Loucy (cell line): ENCODE measurements around the gene TRPC3.

ENCODE experiments used
- H2AFZ ChIP-seq: fragments of 200-600 bp; sonication (generic); 2 replicates; pipeline ENCODE4 v1.6.0; 2016; ENCODE audit warnings: antibody characterized with exemption, mild to moderate bottlenecking, low read length, moderate library complexity
- H3F3A ChIP-seq: fragments of 200-600 bp; 2 replicates; pipeline ENCODE4 v1.6.0; 2016; ENCODE audit warnings: antibody characterized with exemption, low read depth, mild to moderate bottlenecking
- H3K27me3 ChIP-seq: fragments of 200-600 bp; sonication (generic); 2 replicates; pipeline ENCODE4 v1.6.1; 2014; ENCODE audit warnings: low read length, mild to moderate bottlenecking; ENCODE audit not compliant: insufficient read depth, poor library complexity, severe bottlenecking
- H3K36me3 ChIP-seq: fragments of 200-600 bp; sonication (generic); 2 replicates; pipeline ENCODE4 v1.6.1; 2016; ENCODE audit warnings: low read length; ENCODE audit not compliant: insufficient read depth
- H3K4me1 ChIP-seq: fragments of 200-600 bp; sonication (generic); 2 replicates; pipeline ENCODE4 v1.5.1; 2014; ENCODE audit warnings: low read length, mild to moderate bottlenecking; ENCODE audit not compliant: insufficient read depth, poor library complexity, severe bottlenecking
- H3K4me2 ChIP-seq: fragments of 200-600 bp; sonication (generic); 2 replicates; pipeline ENCODE4 v1.6.0; 2014; ENCODE audit warnings: antibody characterized with exemption, low read length, low read depth, mild to moderate bottlenecking; ENCODE audit not compliant: poor library complexity, severe bottlenecking
- H3K4me3 ChIP-seq: fragments of 200-600 bp; sonication (generic); 2 replicates; pipeline ENCODE4 v1.5.1; 2014; ENCODE audit warnings: low read length, mild to moderate bottlenecking, mixed read lengths; ENCODE audit not compliant: poor library complexity, severe bottlenecking
- H3K79me2 ChIP-seq: fragments of 200-600 bp; sonication (generic); 2 replicates; pipeline ENCODE4 v1.6.1; 2014; ENCODE audit warnings: low read length; ENCODE audit not compliant: insufficient read depth
- H3K9ac ChIP-seq: fragments of 200-600 bp; sonication (generic); 2 replicates; pipeline ENCODE4 v1.6.0; 2014; ENCODE audit warnings: mild to moderate bottlenecking, low read depth, low read length, moderate library complexity; ENCODE audit not compliant: poor library complexity, severe bottlenecking
- H3K9me2 ChIP-seq: fragments of 200-600 bp; sonication (generic); replicated peaks from 2 replicates; pipeline ENCODE4 v1.6.1; 2016; ENCODE audit warnings: low read depth, low read length, mixed read lengths
- H3K9me3 ChIP-seq: fragments of 200-600 bp; sonication (generic); 2 replicates; pipeline ENCODE4 v1.6.1; 2014; ENCODE audit warnings: mild to moderate bottlenecking, antibody characterized with exemption, low read length, low read depth; ENCODE audit not compliant: insufficient read depth
- H4K20me1 ChIP-seq: fragments of 200-600 bp; sonication (generic); 2 replicates; pipeline ENCODE4 v1.6.0; 2014; ENCODE audit warnings: antibody characterized with exemption, low read length, mild to moderate bottlenecking; ENCODE audit not compliant: insufficient read depth, poor library complexity, severe bottlenecking
- CTCF ChIP-seq: fragments of 200-600 bp; sonication (generic); conservative IDR thresholded peaks from 2 replicates; pipeline ENCODE4 v1.5.1; 2014; ENCODE audit warnings: mild to moderate bottlenecking, antibody characterized with exemption, low read length
- EZH2phosphoT487 ChIP-seq: fragments of 200-600 bp; IDR thresholded peaks from 2 replicates; pipeline ENCODE4 v1.6.1; 2018; ENCODE audit warnings: antibody characterized with exemption, mild to moderate bottlenecking, moderate library complexity, borderline replicate concordance

Gene TRPC3

GRCh38 chr4:121861426-121861825 is 90.4 kb downstream of the TRPC3 start:
- Histone ChIP-seq H3K36me3 (no peaks in the 10 kb centered on the region), H3F3A (no peaks in the 10 kb centered on the region), H3K9ac (no peak overlapping the region), H3K79me2 (no peaks in the 10 kb centered on the region), H3K9me3 (no peaks in the 10 kb centered on the region), H3K4me3 (no peak overlapping the region), H2AFZ (no peak overlapping the region), H3K4me1 (no peaks in the 10 kb centered on the region), H3K4me2 (no peak overlapping the region), H4K20me1 (no peaks in the 10 kb centered on the region), H3K27me3 (no peaks in the 10 kb centered on the region), H3K9me2 (no peaks in the 10 kb centered on the region)
- TF ChIP-seq CTCF (no peak), EZH2phosphoT487 (no peak)

- H2AFZ ChIP-seq, result no peak overlapping the region
- H3K4me1 ChIP-seq, result no peaks in the 10 kb centered on the region
- no peaks in the 10 kb centered on the region for H3K27me3 ChIP-seq
- H3K9ac ChIP-seq, result no peak overlapping the region
- H3K36me3 ChIP-seq, result no peaks in the 10 kb centered on the region
- no peak overlapping the region for H3K4me2 ChIP-seq
- no peaks in the 10 kb centered on the region for H3K79me2 ChIP-seq
- no peak for TF ChIP-seq CTCF
- no peak for TF ChIP-seq EZH2phosphoT487
- H3K4me3 ChIP-seq, result no peak overlapping the region
- no peaks in the 10 kb centered on the region for H3K9me2 ChIP-seq
- no peaks in the 10 kb centered on the region for H3F3A ChIP-seq
- no peaks in the 10 kb centered on the region for H3K9me3 ChIP-seq
- H4K20me1 ChIP-seq, result no peaks in the 10 kb centered on the region
Observed at GRCh38 chr4:121860121-121860520, 91.7 kb downstream of the TRPC3 start.

- Histone ChIP-seq H3K4me1 (no peaks in the 10 kb centered on the region), H3K36me3 (no peaks in the 10 kb centered on the region), H3K9ac (no peak overlapping the region), H3K27me3 (no peaks in the 10 kb centered on the region), H3F3A (no peaks in the 10 kb centered on the region), H4K20me1 (no peaks in the 10 kb centered on the region), H3K4me3 (no peak overlapping the region), H3K9me3 (no peaks in the 10 kb centered on the region), H2AFZ (no peak overlapping the region), H3K9me2 (no peaks in the 10 kb centered on the region), H3K79me2 (no peaks in the 10 kb centered on the region), H3K4me2 (no peak overlapping the region)
- TF ChIP-seq EZH2phosphoT487 (no peak), CTCF (no peak)
Observed at GRCh38 chr4:121851354-121851753, 100.5 kb downstream of the TRPC3 start.
